Measurements from ENCODE around the gene SPPL2B.

Gene SPPL2B

GRCh38 chr19:2312820-2313501 is 15.5 kb upstream of the SPPL2B start:
- no peak overlapping the region for H3K4me3 ChIP-seq (ENCODE audit: low read depth, low read length)
- H3K27me3 ChIP-seq (ENCODE audit: control insufficient read depth, insufficient read depth, low read length): no peaks in the 10 kb centered on the region
- no peak overlapping the region for H3K27ac ChIP-seq
- H3K36me3 ChIP-seq (ENCODE audit: control insufficient read depth, insufficient read depth, low read length): no peaks in the 10 kb centered on the region
- H3K79me2 ChIP-seq: no peaks in the 10 kb centered on the region
- TF ChIP-seq, protein P1, sequence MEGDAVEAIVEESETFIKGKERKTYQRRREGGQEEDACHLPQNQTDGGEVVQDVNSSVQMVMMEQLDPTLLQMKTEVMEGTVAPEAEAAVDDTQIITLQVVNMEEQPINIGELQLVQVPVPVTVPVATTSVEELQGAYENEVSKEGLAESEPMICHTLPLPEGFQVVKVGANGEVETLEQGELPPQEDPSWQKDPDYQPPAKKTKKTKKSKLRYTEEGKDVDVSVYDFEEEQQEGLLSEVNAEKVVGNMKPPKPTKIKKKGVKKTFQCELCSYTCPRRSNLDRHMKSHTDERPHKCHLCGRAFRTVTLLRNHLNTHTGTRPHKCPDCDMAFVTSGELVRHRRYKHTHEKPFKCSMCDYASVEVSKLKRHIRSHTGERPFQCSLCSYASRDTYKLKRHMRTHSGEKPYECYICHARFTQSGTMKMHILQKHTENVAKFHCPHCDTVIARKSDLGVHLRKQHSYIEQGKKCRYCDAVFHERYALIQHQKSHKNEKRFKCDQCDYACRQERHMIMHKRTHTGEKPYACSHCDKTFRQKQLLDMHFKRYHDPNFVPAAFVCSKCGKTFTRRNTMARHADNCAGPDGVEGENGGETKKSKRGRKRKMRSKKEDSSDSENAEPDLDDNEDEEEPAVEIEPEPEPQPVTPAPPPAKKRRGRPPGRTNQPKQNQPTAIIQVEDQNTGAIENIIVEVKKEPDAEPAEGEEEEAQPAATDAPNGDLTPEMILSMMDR (IDR thresholded peaks at IDR 0.05): no peak
- no peak overlapping the region for H3K9ac ChIP-seq
- no peak overlapping the region for H3K4me2 ChIP-seq (ENCODE audit: low read length)
- no peak overlapping the region for H2AFZ ChIP-seq
- no peaks in the 10 kb centered on the region for H3K9me3 ChIP-seq (ENCODE audit: control insufficient read depth, low read length)
- no peaks in the 10 kb centered on the region for H3K4me1 ChIP-seq

GRCh38 chr19:2315121-2315817 is 13.2 kb upstream of the SPPL2B start:
- Histone ChIP-seq H2AFZ (no peak overlapping the region), H3K27ac (no peak overlapping the region), H3K4me3 (ENCODE audit: low read depth, low read length) (no peak overlapping the region), H3K9ac (no peak overlapping the region), H3K79me2 (no peaks in the 10 kb centered on the region), H3K36me3 (ENCODE audit: control insufficient read depth, insufficient read depth, low read length) (no peaks in the 10 kb centered on the region), H3K4me2 (ENCODE audit: low read length) (no peak overlapping the region), H3K4me1 (no peaks in the 10 kb centered on the region), H3K27me3 (ENCODE audit: control insufficient read depth, insufficient read depth, low read length) (no peaks in the 10 kb centered on the region), H3K9me3 (ENCODE audit: control insufficient read depth, low read length) (no peaks in the 10 kb centered on the region)
- TF ChIP-seq, protein P1 (IDR thresholded peaks at IDR 0.05): no peak

DNA sequence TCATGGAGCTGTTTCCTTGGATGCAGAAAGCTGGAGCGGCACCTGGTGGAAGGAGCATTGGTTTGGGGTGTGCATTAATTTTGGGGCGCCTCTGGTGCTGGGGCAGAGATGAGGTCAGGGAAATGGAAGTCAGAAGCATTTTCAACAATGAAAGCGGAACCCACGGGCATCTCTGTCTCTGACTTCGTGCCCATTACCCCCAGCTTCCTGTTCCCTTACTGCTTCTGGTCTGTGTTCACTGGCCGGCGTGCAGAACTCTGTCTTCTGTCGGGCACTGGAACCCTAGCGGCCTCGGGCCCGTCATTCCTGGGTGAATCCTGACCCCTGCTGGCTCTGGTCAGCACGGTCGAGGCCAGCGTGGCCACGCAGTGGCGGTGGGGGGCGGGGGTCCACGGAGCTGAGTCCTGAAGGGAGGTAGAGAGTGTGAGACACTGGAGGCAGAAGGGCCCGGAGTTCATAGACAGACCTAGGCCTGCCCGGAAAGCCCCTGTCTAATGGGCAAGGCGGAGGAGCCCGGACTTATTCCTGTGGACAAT is 12.6 kb upstream of the SPPL2B start:
- TF ChIP-seq, protein P1 (IDR thresholded peaks at IDR 0.05): peak; percentile 64
- no peaks in the 10 kb centered on the region for H3K79me2 ChIP-seq
- no peak overlapping the region for H3K4me3 ChIP-seq (ENCODE audit: low read depth, low read length)
- H3K9ac ChIP-seq: no peak overlapping the region
- no peak overlapping the region for H3K27ac ChIP-seq
- no peaks in the 10 kb centered on the region for H3K9me3 ChIP-seq (ENCODE audit: control insufficient read depth, low read length)
- no peaks in the 10 kb centered on the region for H3K27me3 ChIP-seq (ENCODE audit: control insufficient read depth, insufficient read depth, low read length)
- H3K4me2 ChIP-seq (ENCODE audit: low read length): no peak overlapping the region
- no peaks in the 10 kb centered on the region for H3K36me3 ChIP-seq (ENCODE audit: control insufficient read depth, insufficient read depth, low read length)
- no peak overlapping the region for H2AFZ ChIP-seq
- H3K4me1 ChIP-seq: no peaks in the 10 kb centered on the region

DNA sequence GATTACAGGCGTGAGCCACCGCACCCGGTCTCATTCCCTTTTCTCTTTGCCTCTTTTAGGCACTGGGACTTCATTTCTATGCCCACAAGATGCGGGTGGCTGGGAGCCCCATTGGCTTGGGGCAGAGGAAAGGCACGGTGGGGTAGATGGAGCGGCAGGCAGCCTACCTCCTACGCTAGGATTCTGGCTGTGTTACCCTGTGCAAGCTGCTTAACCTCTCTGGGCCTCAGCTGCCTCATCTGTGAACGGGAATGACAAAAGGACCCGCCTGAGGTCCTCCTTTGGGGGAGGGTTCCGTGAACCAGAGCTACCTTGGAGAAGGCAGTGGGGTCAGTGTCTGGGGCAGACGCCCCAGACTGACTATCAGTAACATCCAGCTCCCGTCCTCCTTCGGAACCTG is 11.2 kb upstream of the SPPL2B start:
- Histone ChIP-seq H3K27ac (no peak overlapping the region), H3K9ac (no peak overlapping the region)
- TF ChIP-seq, protein P1 (IDR thresholded peaks at IDR 0.05): no peak

More for the DNA sequence above, 11.2 kb upstream of the SPPL2B start:
- no peaks in the 10 kb centered on the region for H3K27me3 ChIP-seq (ENCODE audit: control insufficient read depth, insufficient read depth, low read length)
- H2AFZ ChIP-seq: no peak overlapping the region
- no peak overlapping the region for H3K4me2 ChIP-seq (ENCODE audit: low read length)
- no peaks in the 10 kb centered on the region for H3K36me3 ChIP-seq (ENCODE audit: control insufficient read depth, insufficient read depth, low read length)
- no peaks in the 10 kb centered on the region for H3K4me1 ChIP-seq
- no peak overlapping the region for H3K4me3 ChIP-seq (ENCODE audit: low read depth, low read length)
- no peaks in the 10 kb centered on the region for H3K9me3 ChIP-seq (ENCODE audit: control insufficient read depth, low read length)
- H3K79me2 ChIP-seq: no peaks in the 10 kb centered on the region
